Mesendoderm (in vitro differentiated cells): ENCODE data around the gene PRCD.

ENCODE experiments used
- DNase-seq: peaks from one replicate; pipeline ENCODE4 v3.0.0; 2013
- H2AK5ac ChIP-seq: 2 replicates; pipeline ENCODE4 v1.6.1; 2013; ENCODE audit warnings: low read length, inconsistent platforms
- H2BK120ac ChIP-seq: 2 replicates; pipeline ENCODE4 v1.6.1; 2013; ENCODE audit warnings: low read depth, mild to moderate bottlenecking, low read length, moderate library complexity, mixed read lengths
- H2BK15ac ChIP-seq: replicated peaks from 2 replicates; pipeline ENCODE4 v1.6.1; 2013; ENCODE audit warnings: low read depth, mild to moderate bottlenecking, moderate library complexity
- H2BK5ac ChIP-seq: 2 replicates; pipeline ENCODE4 v1.6.1; 2013; ENCODE audit warnings: low read length, inconsistent platforms
- H3K18ac ChIP-seq: 2 replicates; pipeline ENCODE4 v1.6.1; 2013; ENCODE audit warnings: mild to moderate bottlenecking, low read length, mixed read lengths
- H3K23ac ChIP-seq: one replicate; pipeline ENCODE4 v1.6.1; 2013; ENCODE audit warnings: low read length
- H3K27ac ChIP-seq: 2 replicates; pipeline ENCODE4 v1.5.1; 2013; ENCODE audit warnings: low read depth, mild to moderate bottlenecking, inconsistent platforms, low read length, moderate library complexity
- H3K27me3 ChIP-seq: 2 replicates; pipeline ENCODE4 v1.6.1; 2013; ENCODE audit warnings: low read length, control low read depth, mild to moderate bottlenecking, inconsistent platforms; ENCODE audit not compliant: insufficient read depth, poor library complexity
- H3K36me3 ChIP-seq: 2 replicates; pipeline ENCODE4 v1.6.1; 2013; ENCODE audit warnings: low read length, inconsistent platforms; ENCODE audit not compliant: control insufficient read depth, insufficient read depth
- H3K4ac ChIP-seq: one replicate; pipeline ENCODE4 v1.6.1; 2013; ENCODE audit warnings: low read depth, mild to moderate bottlenecking, low read length, moderate library complexity
- H3K4me1 ChIP-seq: 2 replicates; pipeline ENCODE4 v1.6.1; 2013; ENCODE audit warnings: low read depth, low read length, inconsistent platforms; ENCODE audit not compliant: control insufficient read depth
- H3K4me2 ChIP-seq: 2 replicates; pipeline ENCODE4 v1.6.1; 2013; ENCODE audit warnings: low read length
- H3K4me3 ChIP-seq: 2 replicates; pipeline ENCODE4 v1.5.1; 2013; ENCODE audit warnings: mild to moderate bottlenecking, low read length
- H3K56ac ChIP-seq: one replicate; pipeline ENCODE4 v1.6.1; 2013; ENCODE audit warnings: low read length
- H3K79me1 ChIP-seq: 2 replicates; pipeline ENCODE4 v1.6.1; 2013; ENCODE audit warnings: low read length, inconsistent platforms
- H3K79me2 ChIP-seq: 2 replicates; pipeline ENCODE4 v1.6.1; 2013; ENCODE audit warnings: mild to moderate bottlenecking, low read length; ENCODE audit not compliant: control insufficient read depth, insufficient read depth
- H3K9ac ChIP-seq: 2 replicates; pipeline ENCODE4 v1.6.1; 2013; ENCODE audit warnings: low read length, inconsistent platforms
- H4K5ac ChIP-seq: one replicate; pipeline ENCODE4 v1.6.1; 2013; ENCODE audit warnings: low read length
- H4K8ac ChIP-seq: one replicate; pipeline ENCODE4 v1.6.1; 2013; ENCODE audit warnings: low read depth, mild to moderate bottlenecking, control low read depth, low read length, moderate library complexity
- WGBS: extraction: QIAGEN DNeasy Blood & Tissue Kit; methylation state at CpG from one replicate; pipeline ENCODE4 v1.1.7; 2013; ENCODE audit warnings: low lambda C conversion rate, missing lambda C conversion rate; ENCODE audit not compliant: insufficient coverage; ENCODE audit errors: extremely low coverage; 5-methylcytosine and 5-hydroxymethylcytosine counted together

Gene PRCD

DNA sequence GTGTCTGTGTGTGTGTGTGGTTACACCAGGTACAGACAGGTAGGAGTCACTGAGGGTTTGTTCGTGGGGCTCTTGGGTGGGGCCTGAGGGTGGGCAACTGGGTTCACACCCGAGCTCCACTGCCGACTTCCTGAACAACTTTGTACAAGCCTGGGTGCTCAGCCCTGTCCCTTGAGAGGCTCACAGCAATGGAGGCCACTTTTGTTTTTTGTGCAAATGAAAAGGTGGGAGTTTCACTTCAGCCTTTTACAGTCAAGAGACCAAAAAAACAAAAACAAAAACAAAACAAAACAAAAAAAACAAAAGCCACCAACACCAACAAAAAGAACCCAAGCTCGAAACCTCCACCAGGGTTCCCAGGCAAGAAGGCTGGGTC is 41.0 kb upstream of the PRCD start:
- Histone ChIP-seq H3K9ac (no peak overlapping the region), H3K79me2 (peaks cover 2% of the 10 kb centered on the region), H3K36me3 (no peaks in the 10 kb centered on the region), H3K56ac (peak overlapping the region; percentile 10), H2BK15ac (no peak overlapping the region), H3K4me2 (no peak overlapping the region), H3K27ac (no peak overlapping the region), H4K5ac (no peak overlapping the region), H3K4me1 (peaks cover 19% of the 10 kb centered on the region), H4K8ac (no peak overlapping the region), H3K27me3 (no peaks in the 10 kb centered on the region), H3K79me1 (peaks cover 7% of the 10 kb centered on the region), H3K23ac (no peak overlapping the region), H3K18ac (no peak overlapping the region), H2AK5ac (no peak overlapping the region), H3K4me3 (no peak overlapping the region), H2BK5ac (no peak overlapping the region), H2BK120ac (no peak overlapping the region), H3K4ac (no peak overlapping the region)
- WGBS = no CpG with 5 or more reads among the region's 4 CpGs
- no peak for DNase-seq

DNA sequence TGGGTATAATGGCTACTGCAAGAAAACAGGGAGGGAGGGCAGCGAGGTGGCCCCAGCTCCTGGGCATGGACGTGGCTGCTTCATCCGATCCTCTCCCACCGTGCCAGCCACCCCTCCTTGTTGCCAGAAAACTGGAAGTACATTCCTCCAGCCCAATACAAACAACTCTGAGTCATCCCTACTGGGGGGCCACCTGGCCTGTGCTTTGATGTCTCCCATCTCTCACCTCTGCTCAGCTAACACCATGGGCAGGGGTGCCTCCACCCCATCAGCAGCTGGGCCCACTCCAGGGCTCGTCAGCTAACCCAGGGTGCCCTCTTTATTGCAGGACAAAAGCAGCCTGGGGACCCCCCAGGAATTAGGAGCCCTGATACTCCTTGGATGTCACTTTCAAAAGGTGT is 40.6 kb upstream of the PRCD start:
- no peak overlapping the region for H2BK120ac ChIP-seq
- H2AK5ac ChIP-seq = no peak overlapping the region
- H3K79me2 ChIP-seq = peaks cover 2% of the 10 kb centered on the region
- peaks cover 19% of the 10 kb centered on the region for H3K4me1 ChIP-seq
- peak; percentile 34 for DNase-seq
- H3K27me3 ChIP-seq = no peaks in the 10 kb centered on the region
- H3K27ac ChIP-seq = no peak overlapping the region
- H2BK5ac ChIP-seq = no peak overlapping the region
- H3K18ac ChIP-seq = no peak overlapping the region
- H4K5ac ChIP-seq = no peak overlapping the region
- H3K4ac ChIP-seq = no peak overlapping the region
- no peak overlapping the region for H3K4me2 ChIP-seq
- H2BK15ac ChIP-seq = no peak overlapping the region
- peak overlapping the region; percentile 10 for H3K56ac ChIP-seq
- no peak overlapping the region for H3K4me3 ChIP-seq
- no peak overlapping the region for H4K8ac ChIP-seq
- no peaks in the 10 kb centered on the region for H3K36me3 ChIP-seq
- H3K9ac ChIP-seq = peak overlapping the region; percentile 30
- no CpG with 5 or more reads among the region's 5 CpGs for WGBS
- H3K23ac ChIP-seq = no peak overlapping the region
- H3K79me1 ChIP-seq = peaks cover 7% of the 10 kb centered on the region

DNA sequence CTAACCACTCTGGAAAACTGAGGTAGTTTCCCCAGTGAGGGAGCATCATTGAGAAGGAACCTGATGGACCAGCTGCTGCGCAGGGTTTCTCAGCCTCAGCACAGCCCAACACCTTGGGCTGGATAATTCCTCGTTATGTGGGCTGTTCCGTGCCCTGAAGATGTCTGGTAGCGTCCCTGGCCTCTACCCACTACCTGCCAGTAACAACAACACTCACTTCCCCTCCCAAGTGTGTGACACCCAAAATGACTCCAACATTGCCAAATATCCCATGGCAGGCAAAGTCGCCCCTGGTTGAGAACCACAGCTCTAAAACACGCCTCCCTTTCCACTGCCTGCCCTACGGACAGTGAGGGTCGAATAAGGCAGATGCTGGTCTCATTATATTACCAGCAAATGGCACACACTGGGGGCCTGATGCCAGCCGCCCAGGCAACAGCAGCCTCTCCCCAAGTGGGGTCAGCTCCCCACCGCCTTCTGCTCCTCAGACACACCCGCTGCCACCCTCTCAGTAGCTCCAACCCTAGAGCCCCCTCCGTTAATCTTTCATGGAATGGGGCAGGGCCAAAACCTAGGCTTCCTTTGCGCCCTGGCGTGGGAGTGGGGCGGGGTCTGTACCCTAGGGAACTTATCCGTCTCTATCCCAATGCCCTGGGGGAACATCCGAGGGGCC is 39.6 kb upstream of the PRCD start:
- H3K27me3 ChIP-seq = no peaks in the 10 kb centered on the region
- H3K79me1 ChIP-seq = peaks cover 7% of the 10 kb centered on the region
- H3K36me3 ChIP-seq = no peaks in the 10 kb centered on the region
- H2AK5ac ChIP-seq = no peak overlapping the region
- H2BK5ac ChIP-seq = no peak overlapping the region
- no peak overlapping the region for H3K4ac ChIP-seq
- peaks cover 19% of the 10 kb centered on the region for H3K4me1 ChIP-seq
- peak overlapping the region; percentile 93 for H3K56ac ChIP-seq
- WGBS = no CpG with 5 or more reads among the region's 17 CpGs
- no peak overlapping the region for H2BK120ac ChIP-seq
- H3K27ac ChIP-seq = no peak overlapping the region
- H3K79me2 ChIP-seq = peaks cover 2% of the 10 kb centered on the region
- peak overlapping the region; percentile 90 for H3K9ac ChIP-seq
- peak overlapping the region; percentile 78 for H3K4me3 ChIP-seq
- H3K4me2 ChIP-seq = peak overlapping the region; percentile 94
- no peak overlapping the region for H4K8ac ChIP-seq
- no peak overlapping the region for H3K18ac ChIP-seq
- no peak overlapping the region for H4K5ac ChIP-seq
- DNase-seq = no peak
- no peak overlapping the region for H2BK15ac ChIP-seq
- no peak overlapping the region for H3K23ac ChIP-seq

DNA sequence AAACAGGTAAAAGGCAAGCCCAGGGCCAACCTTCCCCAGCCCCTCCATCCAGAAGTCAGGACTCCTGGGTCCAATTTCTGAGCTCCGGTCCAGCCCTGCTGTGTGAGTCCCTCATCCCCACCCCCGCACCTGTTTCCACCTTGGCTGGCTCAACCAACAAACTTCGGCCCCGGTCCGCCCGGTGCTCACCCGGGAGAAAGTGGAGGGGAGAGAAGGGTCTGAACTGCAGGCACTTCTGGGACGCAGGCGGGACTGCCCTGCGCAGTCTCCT is 39.2 kb upstream of the PRCD start:
- peak; percentile 43 for DNase-seq
- Histone ChIP-seq H2AK5ac (no peak overlapping the region), H3K9ac (peak overlapping the region; percentile 90), H3K4me3 (peak overlapping the region; percentile 78), H3K27ac (peak overlapping the region; percentile 17), H3K27me3 (no peaks in the 10 kb centered on the region), H3K56ac (peak overlapping the region; percentile 93), H3K18ac (peak overlapping the region; percentile 16), H2BK15ac (no peak overlapping the region), H3K79me2 (peaks cover 2% of the 10 kb centered on the region), H4K5ac (no peak overlapping the region), H3K4ac (peak overlapping the region; percentile 44), H2BK5ac (no peak overlapping the region), H3K23ac (no peak overlapping the region), H3K4me1 (peaks cover 19% of the 10 kb centered on the region), H4K8ac (no peak overlapping the region), H3K79me1 (peaks cover 7% of the 10 kb centered on the region), H2BK120ac (no peak overlapping the region), H3K4me2 (peak overlapping the region; percentile 94), H3K36me3 (no peaks in the 10 kb centered on the region)
- no CpG with 5 or more reads among the region's 10 CpGs for WGBS

DNA sequence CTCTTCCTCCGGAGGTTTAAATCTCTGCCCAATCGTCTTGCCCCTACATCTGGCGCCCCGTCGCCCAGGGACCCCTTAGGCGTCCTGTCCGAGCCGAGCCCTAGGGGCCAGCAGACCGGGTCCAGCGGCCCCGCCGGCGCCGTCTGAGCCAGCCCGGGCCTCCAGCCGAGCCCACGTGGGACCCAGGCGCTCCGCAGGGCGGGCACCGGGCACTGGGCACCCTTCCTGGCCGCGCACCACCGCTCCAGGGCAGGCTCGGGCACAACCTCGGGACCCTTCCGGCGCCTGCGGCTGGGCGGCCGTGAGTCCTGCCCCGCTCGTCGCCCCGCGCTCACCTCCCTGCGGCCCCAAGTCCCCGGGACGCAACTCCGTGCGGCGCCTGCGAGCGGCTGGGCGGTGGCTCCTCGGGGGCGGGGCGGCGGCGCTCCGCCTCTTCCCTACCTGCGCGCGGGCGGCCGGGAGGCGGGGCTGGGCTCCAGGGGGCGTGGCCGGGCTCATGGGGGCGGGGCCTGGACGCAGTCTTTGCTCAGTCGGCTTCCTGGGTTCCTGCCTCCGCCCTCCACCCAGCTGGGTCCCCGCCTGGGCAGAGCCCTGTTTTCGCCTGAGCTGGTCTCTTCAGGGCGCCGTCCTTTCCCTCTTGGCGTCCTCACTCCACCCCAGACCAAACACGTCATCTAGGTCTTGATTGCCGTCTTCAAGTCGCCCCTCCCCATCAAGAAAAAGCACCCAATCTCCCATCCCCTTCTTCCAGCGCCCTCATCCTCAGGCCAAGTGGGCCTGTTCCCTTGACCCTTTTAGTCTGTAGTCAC is 38.6 kb upstream of the PRCD start, which contains the start of gene RHBDF2:
RHBDF2 (minus strand) TSS at position 406 of the 809 bp plus-strand sequence. CDS start 19,899 bp downstream, outside the sequence.
- no CpG with 5 or more reads among the region's 72 CpGs for whole genome bisulfite sequencing
- Histone ChIP-seq H3K4me3 (peak within 1 kb of the TSS; percentile 78), H2BK5ac (no peak within 1 kb of the TSS)

More for the DNA sequence above, 38.6 kb upstream of the PRCD start, which contains the start of gene RHBDF2:
- no peaks in the 10 kb centered on the region for H3K36me3 ChIP-seq
- peak within 1 kb of the TSS; percentile 98 for H3K23ac ChIP-seq
- peak within 1 kb of the TSS; percentile 17 for H3K27ac ChIP-seq
- peak within 1 kb of the TSS; percentile 44 for H3K4ac ChIP-seq
- H4K8ac ChIP-seq = no peak within 1 kb of the TSS
- H3K56ac ChIP-seq = peak within 1 kb of the TSS; percentile 93
- peak; percentile 84 for DNase-seq
- peaks cover 7% of the 10 kb centered on the region for H3K79me1 ChIP-seq
- peak within 1 kb of the TSS; percentile 67 for H2AK5ac ChIP-seq
- no peak within 1 kb of the TSS for H2BK15ac ChIP-seq
- H3K27me3 ChIP-seq = no peaks in the 10 kb centered on the region
- H3K4me1 ChIP-seq = peaks cover 19% of the 10 kb centered on the region
- H3K9ac ChIP-seq = peak within 1 kb of the TSS; percentile 90
- H4K5ac ChIP-seq = no peak within 1 kb of the TSS
- H3K4me2 ChIP-seq = peak within 1 kb of the TSS; percentile 94
- H3K79me2 ChIP-seq = peaks cover 2% of the 10 kb centered on the region
- peak within 1 kb of the TSS; percentile 16 for H3K18ac ChIP-seq
- no peak within 1 kb of the TSS for H2BK120ac ChIP-seq
